Fibroblast of lung (primary cell): ENCODE data around the gene KCND1. TPM values are rescaled to one million over a fixed set of nuclear protein-coding genes. Genes with fewer than 3 reads are reported as not detected.

Experiments used
- DNase-seq, 2 donors: peaks; one replicate each; pipeline versions ENCODE4 v3.0.0 to v3.0.0-alpha.2; 2010; ENCODE audit warnings: low read depth in 2 of 2
- H2AFZ ChIP-seq: 2 replicates; pipeline ENCODE4 v1.5.1; 2012; ENCODE audit warnings: low read length, control low read depth, inconsistent platforms
- H3K27ac ChIP-seq: 2 replicates; pipeline ENCODE4 v1.5.1; 2011; ENCODE audit warnings: low read length, control low read depth; ENCODE audit not compliant: insufficient read depth
- H3K27me3 ChIP-seq: 2 replicates; pipeline ENCODE4 v1.5.1; 2011; ENCODE audit warnings: mild to moderate bottlenecking, low read length; ENCODE audit not compliant: control insufficient read depth, insufficient read depth
- H3K36me3 ChIP-seq: 2 replicates; pipeline ENCODE4 v1.5.1; 2011; ENCODE audit warnings: low read length; ENCODE audit not compliant: control insufficient read depth, insufficient read depth
- H3K4me1 ChIP-seq: 2 replicates; pipeline ENCODE4 v1.5.1; 2011; ENCODE audit warnings: low read length; ENCODE audit not compliant: control insufficient read depth, insufficient read depth; ENCODE audit errors: extremely low read depth
- H3K4me2 ChIP-seq: 2 replicates; pipeline ENCODE4 v1.5.1; 2011; ENCODE audit warnings: low read length, control low read depth; ENCODE audit not compliant: insufficient read depth; ENCODE audit errors: extremely low read depth
- H3K4me3 ChIP-seq, 4 experiments: fragments of 200-600 bp in 1 of 4; sonication (generic) in 1 of 4; replicated peaks in 1 of 4; 2 replicates each; pipeline ENCODE4 v1.5.1; 2011 to 2016; ENCODE audit warnings: low read length in 4 of 4, low read depth in 3 of 4, mild to moderate bottlenecking in 3 of 4, control low read depth in 2 of 4, inconsistent platforms in 1 of 4, mixed read lengths in 1 of 4; ENCODE audit not compliant: insufficient read depth in 1 of 4; ENCODE audit errors: control extremely low read depth in 1 of 4
- H3K79me2 ChIP-seq: 2 replicates; pipeline ENCODE4 v1.5.1; 2012; ENCODE audit warnings: mild to moderate bottlenecking, low read length, inconsistent platforms; ENCODE audit not compliant: control insufficient read depth, insufficient read depth
- H3K9ac ChIP-seq: 2 replicates; pipeline ENCODE4 v1.5.1; 2011; ENCODE audit warnings: mild to moderate bottlenecking, low read length, control low read depth; ENCODE audit not compliant: insufficient read depth
- H3K9me3 ChIP-seq: 2 replicates; pipeline ENCODE4 v1.5.1; 2012; ENCODE audit warnings: low read depth, low read length; ENCODE audit not compliant: control insufficient read depth, insufficient read depth
- H4K20me1 ChIP-seq: 2 replicates; pipeline ENCODE4 v1.5.1; 2011; ENCODE audit warnings: low read length; ENCODE audit not compliant: control insufficient read depth, insufficient read depth; ENCODE audit errors: extremely low read depth
- CTCF ChIP-seq, 2 donors: IDR thresholded peaks in 1 of 2; conservative IDR thresholded peaks in 1 of 2; 1 replicate in 1 of 2; 2 replicates in 1 of 2; pipeline ENCODE4 v1.5.1; 2011 to 2012; ENCODE audit warnings: low read length in 2 of 2, control low read depth in 1 of 2, inconsistent platforms in 1 of 2, low read depth in 1 of 2, mild to moderate bottlenecking in 1 of 2
- EZH2 ChIP-seq: IDR thresholded peaks from 2 replicates; pipeline ENCODE4 v1.5.1; 2012; ENCODE audit warnings: low read length, control low read depth, mild to moderate bottlenecking; ENCODE audit errors: missing control alignments
- polyA plus RNA-seq, 2 donors: library from polyadenylated mRNA; depleted of rRNA in 1 of 2; stranded (reverse) in 1 of 2; unstranded in 1 of 2; fragments of >200 nt; gene quantifications; 2 replicates each; pipeline ENCODE4 v1.2.1, GENCODE V29; 2011 to 2012; ENCODE audit warnings: missing spikeins in 1 of 2
- total RNA-seq: library from RNA; depleted of rRNA; stranded (reverse); fragments of >200 nt; gene quantifications from 2 replicates; pipeline ENCODE4 v1.2.1, GENCODE V29; 2014

The KCND1 gene
- total and polyA plus RNA-seq, 2 donors (not counting 1 experiment from before 2014, with no cell fraction given) = 0.41 to 1.3 TPM

GRCh38 chrX:48945517-48946348, 25.9 kb downstream of the KCND1 start:
- Histone ChIP-seq H3K9ac (no peak overlapping the region), H3K9me3 (no peaks in the 10 kb centered on the region), H4K20me1 (no peaks in the 10 kb centered on the region), H3K36me3 (no peaks in the 10 kb centered on the region), H3K27me3 (no peaks in the 10 kb centered on the region), H2AFZ (no peak overlapping the region), H3K79me2 (peaks cover 8% of the 10 kb centered on the region), H3K4me1 (no peaks in the 10 kb centered on the region), H3K4me2 (no peak overlapping the region), H3K4me3 (no peak overlapping the region), H3K27ac (no peak overlapping the region)
- peak; percentile 29 to 50 for DNase-seq
- TF ChIP-seq EZH2 (no peak), CTCF (conservative IDR thresholded peaks at IDR 0.05 in 1 of 2, IDR thresholded peaks at IDR 0.05 in 1 of 2; ENCODE audit: low read depth in 1 of 2, low read length in 2 of 2) (peak; percentile 54 to 78)

- Histone ChIP-seq H4K20me1 (no peaks in the 10 kb centered on the region), H3K27ac (no peak overlapping the region), H3K79me2 (peaks cover 13% of the 10 kb centered on the region)
Observed at GRCh38 chrX:48942895-48943294, 28.7 kb downstream of the KCND1 start.

More at GRCh38 chrX:48942895-48943294, 28.7 kb downstream of the KCND1 start:
- Histone ChIP-seq H3K27me3 (no peaks in the 10 kb centered on the region), H3K4me1 (no peaks in the 10 kb centered on the region), H2AFZ (no peak overlapping the region), H3K9me3 (no peaks in the 10 kb centered on the region), H3K9ac (no peak overlapping the region), H3K4me3 (no peak overlapping the region), H3K36me3 (no peaks in the 10 kb centered on the region), H3K4me2 (no peak overlapping the region)
- TF ChIP-seq CTCF (conservative IDR thresholded peaks at IDR 0.05 in 1 of 2, IDR thresholded peaks at IDR 0.05 in 1 of 2; ENCODE audit: low read depth in 1 of 2, low read length in 2 of 2) (no peak), EZH2 (no peak)
- no peak for DNase-seq
